Heart left ventricle (tissue), 13 donors: Measurements from ENCODE around the gene RIPK4.

Experiments
- CTCF ChIP-seq, 12 donors: fragments of 200-600 bp; sonication (generic) in 4 of 12; IDR thresholded peaks; one replicate each; pipeline versions ENCODE4 v1.5.0 to v1.8.0; 2018 to 2022; ENCODE audit warnings: antibody characterized with exemption in 12 of 12, mild to moderate bottlenecking in 5 of 12
- POLR2A ChIP-seq, 2 donors: fragments of 450-650 bp; IDR thresholded peaks; one replicate each; pipeline ENCODE4 v1.6.1; 2017; ENCODE audit warnings: antibody characterized with exemption in 2 of 2, mild to moderate bottlenecking in 2 of 2, moderate library complexity in 2 of 2
- donor health status: ischemic (EF 13 %, LVEDD 7.1; RV severe dilation, severe dysfunction).
- donor health status: DM: no; HTN: yes; CAD: no.
- donor health status: DM: no; HTN: no; CAD: no.
- donor health status: ischemic (EF 25% LVEDD 6.9; RV normal size, moderate dysfunction).
- donor health status: ischemic (EF 25% LVEDD 5.7; RV mildly dilated, moderate dysfunction).
- donor health status: ischemic (EF 35%, LVEDD 5.7; RV mildly dilated, moderate dysfunction).
- donor health status: nonischemic (EF 11% LVEDD 7.7; RV severe dilation, severe dysfunction).
- donor health status: DM: yes; HTN: yes; CAD: no.
- donor health status: PGD.
- donor health status: ischemic (EF 29% LVEDD 5.4; RV normal size, mild dysfunction).
- donor health status: nonischemic (EF 23%, LVEDD 6.1; RV moderate dilation, normal function).

GRCh38 chr21:41755934-41756773, 10.7 kb downstream of the RIPK4 start:
- TF ChIP-seq POLR2A (IDR thresholded peaks at IDR 0.05) (no peak), CTCF (IDR thresholded peaks at IDR 0.05) (no peak)
